ENCODE results near the gene SEPTIN3.

The SEPTIN3 gene

GRCh38 chr22:41927813-41928212 lies 41.4 kb upstream of the SEPTIN3 start:
- H3K4me3 ChIP-seq (ENCODE audit: low read depth, low read length): no peak overlapping the region
- TF ChIP-seq CTCF (IDR thresholded peaks at IDR 0.05; ENCODE audit: borderline replicate concordance, insufficient read depth, low read depth, low read length): no peak

- H3K4me3 ChIP-seq (ENCODE audit: low read depth, low read length): peak overlapping the region; percentile 5
- no peak for TF ChIP-seq CTCF (IDR thresholded peaks at IDR 0.05; ENCODE audit: borderline replicate concordance, insufficient read depth, low read depth, low read length)
Measured at GRCh38 chr22:41928593-41929417, 40.4 kb upstream of the SEPTIN3 start.

- peak overlapping the region; percentile 5 for H3K4me3 ChIP-seq (ENCODE audit: low read depth, low read length)
- TF ChIP-seq CTCF (IDR thresholded peaks at IDR 0.05; ENCODE audit: borderline replicate concordance, insufficient read depth, low read depth, low read length): no peak
Measured at GRCh38 chr22:41929418-41929810, 39.8 kb upstream of the SEPTIN3 start.

GRCh38 chr22:41931701-41932269 lies 37.5 kb upstream of the SEPTIN3 start:
- H3K4me3 ChIP-seq (ENCODE audit: low read depth, low read length): no peak overlapping the region
- TF ChIP-seq CTCF (IDR thresholded peaks at IDR 0.05; ENCODE audit: borderline replicate concordance, insufficient read depth, low read depth, low read length): no peak

GRCh38 chr22:41932353-41932752 lies 36.9 kb upstream of the SEPTIN3 start:
- no peak overlapping the region for H3K4me3 ChIP-seq (ENCODE audit: low read depth, low read length)
- TF ChIP-seq CTCF (IDR thresholded peaks at IDR 0.05; ENCODE audit: borderline replicate concordance, insufficient read depth, low read depth, low read length): no peak

GRCh38 chr22:41933411-41934177 lies 35.6 kb upstream of the SEPTIN3 start:
- TF ChIP-seq CTCF (IDR thresholded peaks at IDR 0.05; ENCODE audit: borderline replicate concordance, insufficient read depth, low read depth, low read length): no peak
- H3K4me3 ChIP-seq (ENCODE audit: low read depth, low read length): no peak overlapping the region

Data from GM12875 (cell line).